K562 (cell line): Measurements from ENCODE around the gene CSNK1D. TPM values are rescaled to one million over a fixed set of nuclear protein-coding genes. Genes with fewer than 3 reads are reported as not detected.

ENCODE experiments used
- CXXC5 ChIP-seq: fragments of 250-450 bp; sonication (Bioruptor Pico); IDR thresholded peaks from 2 replicates; pipeline ENCODE4 v1.8.0; 2022; ENCODE audit warnings: inconsistent platforms, mild to moderate bottlenecking, moderate library complexity
- KLF16 ChIP-seq: IDR thresholded peaks from 2 replicates; pipeline ENCODE4 v1.6.1; 2016; ENCODE audit warnings: antibody characterized with exemption
- MAZ ChIP-seq, 2 experiments: fragments of 450-650 bp in 1 of 2; sonication (generic) in 1 of 2; formaldehyde crosslinking; IDR thresholded peaks in 1 of 2; conservative IDR thresholded peaks in 1 of 2; 2 replicates each; pipeline versions ENCODE4 v1.4.0 to v1.5.0; 2020; ENCODE audit warnings: mild to moderate bottlenecking in 1 of 2, missing genetic modification reagents in 1 of 2
- SP1 ChIP-seq: sonication (generic); formaldehyde crosslinking; IDR thresholded peaks from 2 replicates; pipeline ENCODE4 v1.8.1; 2022; ENCODE audit warnings: mild to moderate bottlenecking, missing genetic modification reagents
- polyA plus RNA-seq, 8 experiments: library from polyadenylated mRNA; depleted of rRNA in 4 of 8; stranded (reverse) in 5 of 8; unstranded in 3 of 8; fragments of >200 nt; fragmentation: Nextera tagmentation in 2 of 8; fragmentation: Illumina TruSeq in 1 of 8; extraction: Ambion mirVana in 2 of 8; extraction: Trizol in 1 of 8; gene quantifications; 2 replicates each; pipeline versions ENCODE4 v1.2.1 to v1.2.3, GENCODE V29; 2011 to 2014; ENCODE audit warnings: inconsistent platforms in 1 of 8, missing spikeins in 1 of 8
- total RNA-seq, 7 experiments: library from RNA; depleted of rRNA in 6 of 7; stranded (reverse); fragments of >200 nt in 6 of 7; fragmentation: Illumina TruSeq in 2 of 7; extraction: Trizol in 2 of 7; gene quantifications; 2 replicates each; pipeline versions ENCODE4 v1.2.1 to v1.2.3, GENCODE V29; 2011 to 2021; ENCODE audit warnings: low replicate concordance in 1 of 7
- TF ChIP-seq, protein P1 (sequence below): sonication (generic); formaldehyde crosslinking; IDR thresholded peaks from 2 replicates; pipeline ENCODE4 v1.8.1; 2023; ENCODE audit warnings: mild to moderate bottlenecking, missing genetic modification reagents
- TF ChIP-seq, protein P2 (sequence below): fragments of 250-450 bp; sonication (Bioruptor Pico); IDR thresholded peaks from 2 replicates; pipeline ENCODE4 v1.4.0; 2020; ENCODE audit warnings: borderline replicate concordance

CSNK1D gene
- total and polyA plus RNA-seq, 9 of the 15 experiments (the other 6 are each of a cell fraction or from before 2014, with no cell fraction given) = 6.5 to 133 (median 41.3) TPM

DNA sequence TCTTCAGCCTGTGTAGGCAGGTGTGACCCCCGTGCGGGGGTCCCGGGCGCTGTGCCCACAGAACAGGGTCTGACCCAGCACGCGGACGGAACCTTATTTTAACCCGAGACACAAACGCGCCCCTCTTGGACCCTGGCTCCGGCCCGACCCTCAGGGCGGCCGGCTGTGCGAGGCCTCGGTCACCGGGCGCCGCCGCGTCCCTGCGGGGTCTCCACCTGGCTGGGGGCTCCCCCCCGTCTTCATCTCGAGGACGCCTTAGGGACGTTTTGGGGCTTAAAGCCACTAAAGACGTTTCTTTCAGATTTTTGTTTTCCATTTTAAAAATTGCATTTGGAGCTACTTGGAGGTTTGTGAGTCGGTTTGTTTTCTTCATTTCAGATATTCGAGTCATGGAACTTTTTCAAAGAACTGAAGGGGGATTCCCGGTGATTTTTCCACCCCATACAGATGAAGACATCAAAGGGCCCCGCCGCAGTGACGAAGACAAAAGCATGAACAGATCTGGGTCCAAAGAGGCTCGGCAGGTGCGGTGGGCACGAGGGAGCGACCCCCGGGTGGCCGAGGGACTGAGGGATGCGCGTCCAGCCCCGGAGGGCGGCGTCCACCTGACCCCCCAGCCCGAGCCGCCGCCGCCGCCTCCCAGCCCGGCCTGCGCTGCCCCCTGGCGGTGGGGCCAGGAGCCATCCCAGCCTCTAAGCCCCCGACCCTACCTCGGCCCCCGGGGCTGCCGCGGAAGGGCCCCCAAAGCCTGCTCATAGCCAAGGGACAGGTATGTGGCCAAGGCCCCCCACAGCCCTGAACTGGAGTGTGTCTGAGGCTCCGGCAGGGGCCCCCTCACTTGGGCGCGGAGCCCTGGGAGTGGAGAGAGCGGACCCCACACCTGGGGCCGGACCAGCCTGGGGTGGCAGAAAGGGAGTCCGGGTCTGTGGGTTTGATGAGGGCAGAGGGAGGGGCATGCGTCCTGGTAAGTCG, 47.7 kb upstream of the CSNK1D start (continued):
- TF ChIP-seq, protein P1, sequence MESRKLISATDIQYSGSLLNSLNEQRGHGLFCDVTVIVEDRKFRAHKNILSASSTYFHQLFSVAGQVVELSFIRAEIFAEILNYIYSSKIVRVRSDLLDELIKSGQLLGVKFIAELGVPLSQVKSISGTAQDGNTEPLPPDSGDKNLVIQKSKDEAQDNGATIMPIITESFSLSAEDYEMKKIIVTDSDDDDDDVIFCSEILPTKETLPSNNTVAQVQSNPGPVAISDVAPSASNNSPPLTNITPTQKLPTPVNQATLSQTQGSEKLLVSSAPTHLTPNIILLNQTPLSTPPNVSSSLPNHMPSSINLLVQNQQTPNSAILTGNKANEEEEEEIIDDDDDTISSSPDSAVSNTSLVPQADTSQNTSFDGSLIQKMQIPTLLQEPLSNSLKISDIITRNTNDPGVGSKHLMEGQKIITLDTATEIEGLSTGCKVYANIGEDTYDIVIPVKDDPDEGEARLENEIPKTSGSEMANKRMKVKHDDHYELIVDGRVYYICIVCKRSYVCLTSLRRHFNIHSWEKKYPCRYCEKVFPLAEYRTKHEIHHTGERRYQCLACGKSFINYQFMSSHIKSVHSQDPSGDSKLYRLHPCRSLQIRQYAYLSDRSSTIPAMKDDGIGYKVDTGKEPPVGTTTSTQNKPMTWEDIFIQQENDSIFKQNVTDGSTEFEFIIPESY (CRISPR knock-in tag) = peak; percentile 48
- peak; percentile 71 to 77 for TF ChIP-seq MAZ (CRISPR knock-in tag; conservative IDR thresholded peaks at IDR 0.05 in 1 of 2, IDR thresholded peaks at IDR 0.05 in 1 of 2)
- TF ChIP-seq, protein P2, sequence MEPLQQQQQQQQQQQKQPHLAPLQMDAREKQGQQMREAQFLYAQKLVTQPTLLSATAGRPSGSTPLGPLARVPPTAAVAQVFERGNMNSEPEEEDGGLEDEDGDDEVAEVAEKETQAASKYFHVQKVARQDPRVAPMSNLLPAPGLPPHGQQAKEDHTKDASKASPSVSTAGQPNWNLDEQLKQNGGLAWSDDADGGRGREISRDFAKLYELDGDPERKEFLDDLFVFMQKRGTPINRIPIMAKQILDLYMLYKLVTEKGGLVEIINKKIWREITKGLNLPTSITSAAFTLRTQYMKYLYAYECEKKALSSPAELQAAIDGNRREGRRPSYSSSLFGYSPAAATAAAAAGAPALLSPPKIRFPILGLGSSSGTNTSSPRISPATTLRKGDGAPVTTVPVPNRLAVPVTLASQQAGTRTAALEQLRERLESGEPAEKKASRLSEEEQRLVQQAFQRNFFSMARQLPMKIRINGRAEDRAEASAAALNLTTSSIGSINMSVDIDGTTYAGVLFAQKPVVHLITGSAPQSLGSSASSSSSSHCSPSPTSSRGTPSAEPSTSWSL (CRISPR knock-in tag) = no peak
- peak; percentile 57 for TF ChIP-seq SP1 (CRISPR knock-in tag)
- 0 out of 2 replicates have a peak, but pooled peaks have one; percentile 36 for TF ChIP-seq KLF16
- peak; percentile 55 for TF ChIP-seq CXXC5 (CRISPR knock-in tag)
- TF ChIP-seq, all 486 proteins: peak for 30
